Bronchial epithelial cell (primary cell): ENCODE data around the gene SGK1. TPM values are rescaled to one million over a fixed set of nuclear protein-coding genes. Genes with fewer than 3 reads are reported as not detected.
A peak's percentile ranks its signal among the peaks of the same experiment; 100 is the strongest.
"Not testable (repeated sequence)": the region's sequence is repeated elsewhere in the genome, so short reads cannot be mapped to it uniquely, and the experiment has no call there.

Source experiments
- DNase-seq: peaks from one replicate; pipeline ENCODE4 v3.0.0-alpha.2; 2010; ENCODE audit warnings: low read depth
- FAIRE-seq: peaks from 2 replicates; lab custom pipeline; 2011; peaks lifted over from hg19 to GRCh38; lab: Jason Lieb, UNC
- H3K27me3 ChIP-seq: 2 replicates; pipeline ENCODE4 v1.5.1; 2011; ENCODE audit warnings: low read length; ENCODE audit not compliant: control insufficient read depth, insufficient read depth
- H3K36me3 ChIP-seq: 2 replicates; pipeline ENCODE4 v1.5.1; 2011; ENCODE audit warnings: low read length; ENCODE audit not compliant: control insufficient read depth, insufficient read depth
- H3K4me3 ChIP-seq: 2 replicates; pipeline ENCODE4 v1.5.1; 2011; ENCODE audit warnings: mild to moderate bottlenecking, low read depth, low read length, control low read depth
- CTCF ChIP-seq: IDR thresholded peaks from 2 replicates; pipeline ENCODE4 v1.5.1; 2011; ENCODE audit warnings: mild to moderate bottlenecking, moderate library complexity, low read length, control low read depth, inconsistent platforms; ENCODE audit not compliant: insufficient read depth, severe bottlenecking
- total RNA-seq: library from RNA; depleted of rRNA; stranded (reverse); fragments of >200 nt; gene quantifications from 2 replicates; pipeline ENCODE4 v1.2.1, GENCODE V29; 2014

SGK1 gene
- total RNA-seq, 1 donor from 2014 or later: 13.4 TPM

GRCh38 chr6:134235937-134236751 lies 81.8 kb downstream of the SGK1 start:
- DNase-seq (peak; percentile 90), FAIRE-seq (no peak)
- H3K4me3 ChIP-seq: no peak overlapping the region
- H3K27me3 ChIP-seq: no peaks in the 10 kb centered on the region
- H3K36me3 ChIP-seq: no peaks in the 10 kb centered on the region
- no peak for TF ChIP-seq CTCF

DNA sequence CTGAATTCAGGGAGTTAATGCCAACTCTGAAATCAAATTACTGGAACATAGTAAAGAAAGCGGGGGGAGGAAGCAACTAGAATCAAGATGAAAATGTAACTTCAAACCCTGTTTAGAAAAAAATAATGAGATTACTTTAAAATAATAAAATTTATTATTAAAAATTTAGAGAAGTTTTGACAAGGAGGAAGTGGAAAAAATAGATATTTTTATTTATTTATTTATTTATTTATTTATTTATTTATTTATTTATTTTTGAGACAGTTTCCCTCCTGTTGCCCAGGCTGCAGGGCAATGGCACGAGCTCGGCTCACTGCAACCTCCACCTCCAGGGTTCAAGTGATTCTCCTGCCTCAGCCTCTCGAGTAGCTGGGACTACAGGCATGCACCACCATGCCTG lies 82.6 kb downstream of the SGK1 start:
- H3K27me3 ChIP-seq, DNase-seq, H3K36me3 ChIP-seq, H3K4me3 ChIP-seq, FAIRE-seq: not testable (repeated sequence)

GRCh38 chr6:134233180-134233955 lies 84.5 kb downstream of the SGK1 start:
- FAIRE-seq: no peak
- Histone ChIP-seq H3K36me3 (no peaks in the 10 kb centered on the region), H3K4me3 (no peak overlapping the region), H3K27me3 (no peaks in the 10 kb centered on the region)
- no peak for DNase-seq
- no peak for TF ChIP-seq CTCF

DNA sequence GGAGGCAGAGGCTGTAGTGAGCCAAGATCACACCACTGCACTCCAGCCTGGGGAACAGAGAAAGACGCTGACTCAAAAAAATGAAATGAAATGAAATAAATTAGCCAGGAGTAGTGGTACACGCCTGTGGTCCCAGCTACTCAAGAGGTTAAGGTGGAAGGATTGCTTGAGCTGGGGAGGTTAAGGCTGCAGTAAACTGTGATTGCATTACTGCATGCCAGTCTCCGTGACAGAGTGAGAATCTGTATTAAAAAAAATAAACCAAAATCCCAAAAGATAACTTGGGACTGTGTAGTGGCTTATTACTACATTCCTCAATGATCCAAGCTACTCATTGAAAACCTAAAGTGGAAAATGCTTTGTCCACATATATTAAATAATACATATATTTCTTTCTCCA lies 87.0 kb downstream of the SGK1 start:
- FAIRE-seq: no peak
- DNase-seq: no peak
- no peak for TF ChIP-seq CTCF
- H3K27me3 ChIP-seq: no peaks in the 10 kb centered on the region
- no peak overlapping the region for H3K4me3 ChIP-seq
- H3K36me3 ChIP-seq: no peaks in the 10 kb centered on the region

GRCh38 chr6:134230087-134230700 lies 87.7 kb downstream of the SGK1 start:
- DNase-seq (no peak), FAIRE-seq (no peak)
- H3K4me3 ChIP-seq: no peak overlapping the region
- H3K27me3 ChIP-seq: no peaks in the 10 kb centered on the region
- no peaks in the 10 kb centered on the region for H3K36me3 ChIP-seq
- TF ChIP-seq CTCF: no peak

- FAIRE-seq (no peak), DNase-seq (no peak)
- no peak for TF ChIP-seq CTCF
These were observed 88.4 kb downstream of the SGK1 start for GRCh38 chr6:134229520-134229919.

More at GRCh38 chr6:134229520-134229919, 88.4 kb downstream of the SGK1 start:
- Histone ChIP-seq H3K4me3 (no peak overlapping the region), H3K27me3 (no peaks in the 10 kb centered on the region), H3K36me3 (no peaks in the 10 kb centered on the region)
